ENCODE results near the gene BOC.

DNA sequence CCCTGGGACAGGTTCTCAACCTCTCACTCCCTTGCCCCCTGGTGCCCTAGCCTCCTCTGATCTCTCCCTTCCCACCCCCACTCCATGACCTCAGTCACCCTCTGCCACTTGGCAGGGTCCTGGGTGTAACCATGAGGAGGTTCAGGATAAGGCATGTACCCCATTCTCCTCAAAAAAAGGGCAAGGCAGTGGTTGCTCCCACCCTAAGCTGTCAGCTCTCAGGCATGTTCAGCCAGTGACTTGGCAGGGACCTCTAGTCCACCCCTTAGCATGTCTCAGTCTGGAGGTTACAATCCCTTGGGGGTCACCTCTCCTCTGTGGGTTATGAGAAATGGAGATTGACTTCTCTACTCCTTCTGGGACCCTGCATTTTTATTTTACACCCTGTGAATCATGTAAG lies 11.0 kb upstream of the BOC start:
- TF ChIP-seq CTCF (IDR thresholded peaks at IDR 0.05; ENCODE audit: extremely low read depth in 1 of 2, insufficient read depth in 1 of 2, low read depth in 1 of 2, low read length in 2 of 2) (no peak), EZH2 (IDR thresholded peaks at IDR 0.05; ENCODE audit: borderline replicate concordance, low read depth, low read length, severe bottlenecking) (no peak), POLR2AphosphoS5 (IDR thresholded peaks at IDR 0.05; ENCODE audit: insufficient read depth, low read depth, low read length) (no peak), POLR2A (IDR thresholded peaks at IDR 0.05; ENCODE audit: low read depth, low read length) (no peak), FOS (IDR thresholded peaks at IDR 0.05; ENCODE audit: borderline replicate concordance, insufficient read depth, low read length) (no peak), JUN (IDR thresholded peaks at IDR 0.05; ENCODE audit: borderline replicate concordance, insufficient read depth, insufficient read length, low read depth) (no peak)

All from endothelial cell of umbilical vein (primary cell).